GM21723 (cell line): Measurements from ENCODE around the gene MBNL1.
"Not testable (repeated sequence)": the region's sequence is repeated elsewhere in the genome, so short reads cannot be mapped to it uniquely, and the experiment has no call there.

ENCODE experiments used
- ATAC-seq: cut with Tn5 transposase; IDR thresholded peaks from one replicate; pipeline ENCODE4 v1.9.1; 2021; ENCODE audit warnings: mild to moderate bottlenecking, moderate library complexity; ENCODE audit not compliant: unreplicated experiment

MBNL1 gene

DNA sequence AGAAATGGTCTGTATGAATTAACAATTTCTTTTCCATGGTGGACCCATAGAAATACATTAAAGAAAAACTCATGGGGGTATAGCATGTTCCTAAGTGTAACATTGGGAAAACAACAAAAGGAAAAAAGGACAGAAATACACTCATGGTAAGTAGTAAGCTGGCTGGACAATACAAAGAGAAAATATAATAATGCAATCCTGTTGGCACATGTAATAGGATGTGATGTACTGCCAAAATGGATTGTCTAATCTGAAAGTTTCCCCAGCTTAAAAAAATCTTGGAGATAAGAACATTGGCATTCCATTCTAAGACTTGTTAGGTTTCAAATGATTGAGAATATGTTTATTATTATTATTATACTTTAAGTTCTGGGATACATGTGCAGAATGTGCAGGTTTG is 128.1 kb downstream of the MBNL1 start:
- ATAC-seq: no peak

DNA sequence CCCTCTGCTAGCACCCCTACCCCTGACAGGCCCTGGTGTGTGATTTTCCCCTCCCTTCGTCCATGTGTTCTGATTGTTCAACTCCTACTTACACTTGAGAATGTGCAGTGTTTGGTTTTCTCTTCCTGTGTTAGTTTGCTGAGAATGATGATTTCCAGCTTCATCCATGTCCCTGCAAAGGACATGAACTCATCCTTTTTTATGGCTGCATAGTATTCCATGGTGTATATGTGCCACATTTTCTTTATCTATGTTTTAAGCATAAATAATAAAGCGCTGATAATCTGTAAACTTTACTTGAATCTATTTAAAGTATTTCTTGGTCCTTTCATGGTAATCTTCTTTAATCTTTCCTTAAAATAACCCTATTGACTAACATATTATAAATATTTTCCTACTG is 128.6 kb downstream of the MBNL1 start:
- not testable (repeated sequence) for ATAC-seq

DNA sequence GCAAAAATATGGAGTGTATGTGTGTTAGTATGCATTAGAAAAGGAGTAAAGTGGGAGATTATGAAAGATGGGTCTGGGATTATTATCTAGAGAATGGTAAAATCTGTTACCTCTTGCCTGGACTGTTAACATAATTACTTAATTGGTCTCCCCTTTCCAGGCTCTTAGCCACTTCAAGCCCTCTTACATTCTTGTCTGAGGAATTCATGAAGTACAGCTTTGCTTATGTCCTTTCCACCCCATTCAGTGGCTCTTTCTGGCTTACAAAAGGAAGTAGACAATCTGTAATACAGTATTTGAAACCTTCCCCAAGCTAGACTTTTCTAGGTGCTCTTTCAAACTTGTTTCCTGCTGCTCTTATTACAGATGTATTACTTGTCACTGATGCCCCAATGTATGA is 129.8 kb downstream of the MBNL1 start:
- ATAC-seq: no peak

DNA sequence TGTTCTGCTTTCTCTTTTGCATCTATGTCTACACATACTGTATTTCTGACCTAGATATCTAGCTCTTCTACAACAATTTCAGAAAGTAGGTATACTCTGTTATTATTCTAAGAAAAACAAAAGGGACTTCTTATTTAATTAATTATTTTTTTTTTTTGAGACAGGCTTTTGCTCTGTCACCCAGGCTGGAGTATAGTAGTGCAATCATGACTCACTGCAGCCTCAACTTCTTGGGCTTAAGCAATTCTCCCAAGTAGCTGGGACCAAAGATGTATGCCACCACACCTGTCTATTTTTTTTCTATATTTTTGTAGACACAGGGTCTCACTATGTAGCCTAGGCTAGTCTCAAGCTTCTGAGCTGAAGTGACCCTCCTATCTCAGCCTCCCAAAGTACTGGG is 130.6 kb downstream of the MBNL1 start:
- ATAC-seq: no peak

DNA sequence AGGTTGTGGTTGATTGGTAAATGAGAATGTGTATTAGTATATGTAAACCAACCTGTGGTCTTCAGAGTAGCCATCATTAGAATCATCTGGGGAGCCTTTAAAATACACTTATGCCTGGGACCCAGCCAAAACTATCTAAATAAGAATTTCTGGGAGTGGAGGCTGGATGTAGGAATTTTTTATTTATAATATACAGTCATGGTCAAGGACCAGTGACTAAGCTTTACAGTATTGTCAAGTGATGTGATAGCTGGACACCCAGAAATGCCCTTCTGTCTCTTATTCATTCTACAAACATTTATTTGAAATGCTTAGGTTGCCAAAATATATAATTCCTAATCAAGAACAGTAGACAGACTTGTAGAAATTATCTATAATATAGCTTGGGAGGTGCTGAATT is 132.2 kb downstream of the MBNL1 start:
- no peak for ATAC-seq

DNA sequence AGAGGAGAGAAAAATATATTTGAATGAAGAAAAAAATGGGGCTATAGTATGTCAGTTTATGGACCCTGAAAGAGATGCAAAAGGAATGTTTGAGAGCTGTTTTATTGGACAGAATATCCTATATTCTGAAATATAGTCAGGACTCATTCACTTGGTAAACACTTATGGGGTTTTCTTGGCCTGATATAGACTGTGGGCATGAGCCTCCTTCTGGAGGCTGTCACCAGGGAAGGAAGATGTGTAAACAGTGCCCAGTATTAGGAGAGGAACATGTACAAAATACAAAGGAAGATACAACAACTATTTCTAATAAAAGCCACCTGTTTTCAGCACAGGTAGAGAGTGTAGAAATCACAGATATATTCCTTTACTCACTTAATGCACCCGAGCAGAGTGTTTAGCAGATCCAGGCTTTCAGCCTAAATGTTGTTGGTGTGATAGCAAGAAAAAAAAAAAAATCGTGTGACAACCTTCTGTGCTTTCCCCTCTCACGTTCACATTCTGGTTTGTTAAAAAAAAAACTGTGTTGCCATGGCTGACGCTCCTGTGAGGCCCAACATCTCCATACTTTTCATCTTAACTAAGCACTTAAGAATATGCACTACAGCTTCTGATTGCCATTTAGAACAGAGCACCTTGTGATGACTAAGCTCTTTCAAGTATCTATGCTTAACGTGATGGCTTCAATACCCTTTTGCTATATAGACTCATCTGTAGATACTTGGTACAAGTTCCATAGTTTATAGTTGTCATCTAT is 134.1 kb downstream of the MBNL1 start:
- no peak for ATAC-seq

DNA sequence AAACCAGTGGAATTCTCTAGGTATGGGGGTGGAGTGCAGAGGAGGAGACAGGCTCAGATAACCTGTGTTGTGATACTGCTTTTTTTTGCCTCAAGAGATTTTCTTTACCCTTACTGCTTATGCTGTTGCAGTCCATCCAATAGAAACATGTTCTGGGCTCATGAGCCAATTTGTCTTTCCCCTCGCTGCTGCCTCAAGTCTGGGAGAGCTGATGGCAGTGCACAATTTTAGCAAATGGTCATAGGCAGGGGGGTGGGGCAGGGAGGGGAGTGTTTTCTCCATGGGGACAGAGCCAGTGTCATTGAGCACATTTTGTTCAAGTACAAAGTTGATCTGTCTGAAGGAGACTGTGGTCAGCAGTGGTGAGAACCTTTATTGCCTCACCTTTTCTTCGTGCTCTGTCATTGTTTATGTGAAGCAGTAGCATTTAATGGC is 134.9 kb downstream of the MBNL1 start:
- ATAC-seq: no peak

DNA sequence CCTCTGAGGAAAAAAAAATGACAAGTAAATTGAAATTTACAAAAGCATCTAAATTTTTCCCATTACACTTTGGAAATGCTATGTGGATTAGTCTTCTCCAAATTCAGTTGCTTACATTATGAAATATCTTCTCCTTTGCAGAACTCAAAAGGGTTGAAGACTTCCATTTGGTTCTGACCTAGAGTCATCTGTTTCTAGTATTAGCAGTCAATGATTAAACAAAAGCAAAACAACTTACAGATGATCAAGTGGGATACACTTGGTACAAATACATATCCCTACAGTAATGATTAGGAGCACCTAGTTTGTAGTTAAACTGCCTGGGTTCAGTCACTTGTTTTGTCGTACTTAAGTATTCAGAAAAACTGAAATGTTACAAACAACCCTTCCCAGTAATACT is 136.2 kb downstream of the MBNL1 start:
- no peak for ATAC-seq

DNA sequence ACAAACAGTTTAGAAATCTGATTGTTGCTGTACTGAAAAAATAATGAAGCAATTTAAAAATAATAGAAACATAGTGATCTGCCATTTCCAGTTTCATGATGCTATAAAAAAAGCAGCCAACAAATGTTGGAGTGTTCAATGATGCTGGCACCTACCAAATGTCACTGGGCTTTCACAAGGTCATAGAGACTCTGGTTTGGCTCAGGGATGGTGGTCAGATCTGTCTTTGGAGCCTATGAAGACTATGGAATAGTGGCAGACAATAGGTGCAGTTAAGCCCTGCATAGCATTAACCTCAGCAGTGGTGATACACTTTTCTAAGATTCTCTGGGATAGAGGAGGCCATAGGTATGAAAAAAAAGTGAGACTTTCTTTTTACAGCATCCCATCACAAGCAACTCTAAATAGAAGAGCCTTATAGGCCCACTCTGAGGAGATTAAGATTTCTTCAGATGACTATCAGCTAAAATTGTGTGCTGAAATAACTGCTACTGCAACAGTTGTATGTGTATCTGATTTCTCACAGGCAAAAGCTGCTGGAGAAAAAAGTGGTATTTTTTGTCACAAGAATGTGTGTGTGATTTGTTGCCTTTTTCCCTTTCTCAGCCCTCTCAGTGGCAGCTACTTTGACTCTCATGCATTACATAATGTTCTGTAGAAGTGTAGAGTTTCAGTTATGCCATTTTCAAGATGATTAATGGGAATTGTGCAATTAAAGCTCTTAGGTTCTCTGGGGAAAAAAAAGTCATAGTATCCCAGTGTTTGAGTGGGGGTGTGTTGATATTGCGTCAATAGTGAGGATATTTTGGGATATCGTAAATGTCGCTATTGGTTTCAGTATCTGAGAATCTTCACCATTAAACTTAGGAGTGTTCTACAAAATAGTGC is 137.4 kb downstream of the MBNL1 start:
- no peak for ATAC-seq

DNA sequence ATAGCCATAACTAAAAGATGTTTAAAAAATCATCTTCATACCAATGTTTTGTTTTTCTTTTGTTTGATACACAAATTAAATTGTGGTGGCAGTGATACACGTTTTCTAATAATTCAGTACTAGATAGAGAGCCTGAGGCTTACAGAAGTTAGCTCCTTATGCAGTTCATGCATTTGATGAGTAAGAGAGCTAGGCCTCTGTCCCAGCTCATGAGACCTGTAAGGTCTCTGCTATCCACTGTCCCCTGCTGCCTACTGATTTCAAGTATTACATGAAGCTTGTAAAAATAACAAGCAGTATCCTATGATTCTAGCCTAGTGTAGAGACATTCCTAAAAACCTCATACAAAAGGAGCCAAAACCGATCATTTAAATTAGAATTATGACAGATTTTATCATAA is 144.5 kb downstream of the MBNL1 start:
- no peak for ATAC-seq

DNA sequence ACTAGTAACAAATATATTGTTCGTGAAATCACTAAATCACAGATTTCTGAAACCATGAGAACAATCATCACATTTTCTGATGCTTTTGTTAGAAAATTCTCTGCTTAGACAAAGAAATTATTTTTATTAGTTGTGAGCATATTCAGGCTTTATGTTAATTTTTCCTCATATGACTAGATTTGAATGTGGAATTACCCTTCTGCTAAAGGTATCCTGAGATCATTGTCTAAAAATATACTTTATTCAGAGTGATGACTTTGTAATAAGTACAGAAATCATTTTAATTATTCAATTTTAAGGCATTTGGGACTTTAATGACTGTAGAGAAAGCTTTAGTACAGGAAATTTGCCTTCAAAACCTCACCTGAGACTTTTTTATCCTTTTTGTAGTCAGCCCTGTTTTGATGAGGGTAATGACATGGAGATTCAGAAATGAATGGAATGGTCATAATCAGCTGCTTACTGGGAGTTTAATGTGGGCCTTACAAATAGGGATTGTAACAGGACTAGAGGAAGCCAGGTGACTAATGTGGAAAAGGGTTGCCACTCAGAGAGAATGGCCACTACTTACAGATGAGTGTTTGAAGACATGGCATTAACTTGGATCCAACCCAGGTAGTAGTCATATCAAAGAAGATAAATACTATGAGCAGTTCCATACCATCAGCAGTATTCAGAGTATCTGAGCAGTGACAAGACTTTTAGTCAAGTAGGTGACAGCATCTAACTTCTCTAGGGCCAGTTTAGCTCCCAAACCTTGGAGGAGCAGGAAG is 148.3 kb downstream of the MBNL1 start:
- no peak for ATAC-seq

DNA sequence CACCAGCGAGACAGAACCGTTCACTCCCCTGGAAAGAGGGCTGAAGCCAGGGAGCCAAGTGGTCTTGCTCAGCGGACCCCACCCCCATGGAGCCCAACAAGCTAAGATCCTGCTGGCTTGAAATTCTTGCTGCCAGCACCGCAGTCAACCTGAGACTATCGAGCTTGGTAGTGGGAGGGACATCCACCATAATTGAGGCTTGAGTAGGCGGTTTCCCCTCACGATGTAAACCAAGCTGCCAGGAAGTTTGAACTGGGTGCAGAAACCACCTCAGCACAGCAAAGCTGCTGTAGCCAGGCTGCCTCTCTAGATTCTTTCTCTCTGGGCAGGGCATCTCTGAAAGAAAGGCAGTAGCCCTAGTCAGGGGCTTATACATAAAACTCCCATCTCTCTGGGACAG is 151.0 kb downstream of the MBNL1 start:
- no peak for ATAC-seq

DNA sequence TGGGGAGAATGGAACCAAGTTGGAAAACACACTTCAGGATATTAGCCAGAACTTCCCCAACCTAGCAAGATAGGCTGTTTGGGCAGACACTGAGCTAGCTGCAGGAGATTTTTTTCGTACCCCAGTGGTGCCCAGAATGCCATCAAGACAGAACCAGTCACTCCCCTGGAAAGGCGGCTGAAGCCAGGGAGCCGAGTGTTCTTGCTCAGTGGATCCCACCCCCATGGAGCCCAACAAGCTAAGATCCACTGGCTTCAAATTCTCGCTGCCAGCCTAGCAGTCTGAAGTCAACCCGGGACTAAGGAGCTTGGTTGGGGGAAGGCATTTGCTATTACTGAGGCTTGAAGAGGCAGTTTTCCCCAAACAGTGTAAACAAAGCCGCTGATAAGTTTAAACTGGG is 152.4 kb downstream of the MBNL1 start:
- ATAC-seq: no peak

DNA sequence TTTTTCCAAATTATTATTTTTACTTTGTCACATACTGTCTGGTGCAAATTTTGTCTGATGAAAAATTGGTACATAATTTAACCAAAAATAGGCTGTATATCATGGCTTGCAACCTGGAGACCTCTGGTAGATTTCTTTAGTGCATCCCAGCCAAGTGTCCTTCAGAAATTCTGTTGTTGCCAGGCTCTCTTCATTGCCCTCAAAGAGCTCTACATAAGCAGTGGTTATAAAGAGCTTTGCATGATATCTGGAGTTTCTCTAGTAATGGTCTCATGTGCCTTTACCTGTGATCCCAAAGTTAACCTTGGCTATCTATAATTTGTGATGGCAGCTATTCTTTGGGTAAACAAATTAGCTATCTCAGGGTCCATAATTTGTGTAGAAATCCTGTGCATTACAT is 157.7 kb downstream of the MBNL1 start:
- no peak for ATAC-seq

DNA sequence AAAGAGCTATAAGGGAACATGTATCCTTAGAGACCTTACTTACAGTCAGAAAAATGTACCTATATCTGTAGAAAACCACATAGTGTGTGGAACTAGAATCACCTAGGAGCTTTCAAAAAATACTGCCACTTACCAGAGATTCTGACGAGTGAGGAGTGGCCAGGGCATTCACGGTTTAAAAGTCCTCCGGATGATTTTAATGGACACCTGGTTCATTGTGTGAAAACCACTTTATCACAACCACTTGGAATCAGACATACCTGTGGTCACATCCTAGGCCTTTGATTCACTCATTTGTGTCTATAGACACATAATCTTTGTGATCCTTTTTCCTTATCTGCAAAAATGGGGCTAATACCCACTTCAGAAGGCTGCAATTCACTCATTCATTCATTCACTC is 159.8 kb downstream of the MBNL1 start:
- no peak for ATAC-seq

DNA sequence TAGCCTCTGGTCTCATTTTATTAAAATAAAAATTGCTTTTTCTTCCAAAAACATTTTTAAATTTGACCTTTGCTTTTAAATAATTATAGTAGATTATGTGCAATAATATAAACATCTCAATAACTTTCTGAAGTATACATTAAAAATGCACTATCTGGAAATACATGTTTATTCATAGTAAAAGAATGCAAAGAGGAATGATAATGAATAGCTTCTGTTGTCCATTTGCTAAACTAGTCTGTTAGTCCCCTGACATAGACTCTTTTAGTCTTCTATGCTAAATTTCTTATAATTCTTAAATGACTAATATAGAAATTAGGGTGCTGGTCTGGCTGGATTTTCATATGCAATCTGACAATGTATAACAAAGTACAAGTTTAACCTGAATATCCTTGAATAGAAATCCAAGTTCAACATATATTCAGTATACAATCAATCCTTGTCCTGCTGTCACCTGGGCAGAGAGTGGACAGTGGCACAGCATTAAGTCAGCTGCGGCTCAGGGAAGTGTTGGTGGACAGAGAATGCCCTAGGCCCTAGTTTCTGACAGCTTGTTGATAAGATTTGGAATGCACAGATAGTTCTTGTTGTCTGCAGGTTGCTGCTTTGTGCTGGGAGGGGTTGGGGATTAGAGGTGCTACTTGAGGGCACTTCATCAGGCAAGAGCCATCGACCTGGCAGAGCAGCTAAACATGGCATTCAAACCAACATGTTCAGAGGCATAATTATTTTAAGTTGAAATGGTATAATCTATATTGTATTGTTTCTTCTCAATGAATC is 161.7 kb downstream of the MBNL1 start:
- no peak for ATAC-seq

DNA sequence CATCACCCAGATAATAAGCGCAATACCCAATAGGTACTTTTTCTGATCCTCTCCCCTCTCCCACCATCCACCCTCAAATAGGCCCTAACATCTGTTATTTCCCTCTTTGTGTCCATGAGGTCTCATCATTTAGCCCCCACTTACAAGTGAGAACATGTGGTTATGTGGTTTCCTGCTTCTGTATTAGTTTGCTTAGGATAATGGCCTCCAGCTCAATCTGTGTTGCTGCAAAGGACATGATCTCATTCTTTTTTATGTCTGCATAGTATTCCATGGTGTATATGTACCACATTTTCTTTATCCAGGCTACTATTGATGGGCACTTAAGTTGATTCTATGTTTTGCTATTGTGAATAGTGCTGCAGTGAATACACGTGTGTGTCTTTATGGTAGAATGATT is 165.4 kb downstream of the MBNL1 start:
- no peak for ATAC-seq

DNA sequence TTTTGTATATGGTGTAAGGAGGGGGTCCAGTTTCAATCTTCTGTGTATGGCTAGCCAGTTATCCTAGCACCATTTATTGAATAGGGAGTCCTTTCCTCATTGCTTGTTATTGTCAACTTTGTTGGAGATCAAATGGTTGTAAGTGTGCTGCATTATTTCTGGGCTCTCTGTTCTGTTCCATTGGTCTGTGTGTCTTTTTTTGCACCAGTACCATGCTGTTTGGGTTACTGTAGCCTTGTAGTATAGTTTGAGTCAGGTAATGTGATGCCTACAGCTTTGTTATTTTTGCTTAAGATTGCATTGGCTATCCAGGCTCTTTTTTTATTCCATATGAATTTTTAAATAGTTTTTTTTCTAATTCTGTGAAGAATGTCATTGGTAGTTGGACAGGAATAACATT is 166.5 kb downstream of the MBNL1 start:
- not testable (repeated sequence) for ATAC-seq

DNA sequence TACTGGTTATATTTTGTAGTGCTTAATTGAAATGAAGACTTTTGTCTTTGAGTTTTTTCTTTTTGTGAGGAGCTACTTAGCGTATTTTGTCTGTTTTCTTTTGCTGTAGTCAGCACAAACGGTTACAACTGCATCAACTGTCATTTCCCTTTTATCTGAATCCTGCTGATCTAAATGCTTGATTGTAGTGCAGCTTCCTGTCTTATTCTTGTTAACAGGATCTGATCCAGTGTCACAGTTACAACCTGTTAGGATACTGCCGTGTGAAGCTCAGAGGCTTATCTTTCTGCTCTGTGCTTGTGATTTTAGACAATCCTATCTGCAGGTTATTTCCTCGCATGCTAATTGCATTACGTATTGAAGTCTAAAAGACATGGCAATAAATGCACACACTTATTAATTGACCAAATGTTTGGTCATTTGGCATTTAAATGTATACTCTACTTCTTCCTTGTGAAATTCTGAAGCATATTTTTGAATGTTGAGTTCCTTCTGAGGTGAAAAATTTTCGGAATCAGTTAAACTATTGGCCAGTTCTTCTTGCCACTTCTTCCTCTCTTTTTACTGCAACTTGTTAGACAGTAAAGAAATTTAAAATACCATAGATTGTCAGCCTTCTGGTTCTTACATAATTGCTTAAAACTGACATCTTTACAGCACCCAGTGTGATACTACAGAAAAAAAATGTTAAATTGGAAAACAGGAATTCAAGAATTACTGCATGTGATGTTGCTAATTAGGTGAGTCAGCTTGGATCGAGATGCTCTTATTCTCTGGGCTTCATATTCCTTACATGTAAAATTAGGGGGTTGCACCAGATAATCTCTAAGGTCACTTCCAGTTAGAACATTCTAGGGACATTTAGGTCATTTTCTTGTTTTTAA is 168.2 kb downstream of the MBNL1 start:
- ATAC-seq: no peak

DNA sequence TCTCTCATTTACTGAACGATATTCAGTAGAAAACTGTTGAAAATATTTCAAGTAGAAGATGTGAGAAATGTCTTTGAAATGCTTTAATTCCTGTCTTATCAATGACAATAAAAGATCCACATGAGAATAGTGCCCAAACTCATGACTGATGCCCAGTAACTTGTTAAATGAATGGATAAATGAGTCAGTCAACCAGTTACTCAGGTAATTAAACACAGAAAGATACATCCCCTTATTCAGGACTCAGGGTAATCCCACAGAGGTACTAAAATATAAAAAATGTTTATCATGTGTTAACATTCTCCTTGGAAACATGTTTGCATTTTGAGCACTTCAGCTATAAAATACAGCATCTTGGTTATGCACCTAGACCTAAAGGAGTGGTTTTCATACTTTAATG is 169.5 kb downstream of the MBNL1 start:
- no peak for ATAC-seq
